Fibroblast of lung (primary cell): ENCODE results near the gene RNF2.

Experiments used
- CTCF ChIP-seq, 2 donors: IDR thresholded peaks in 1 of 2; conservative IDR thresholded peaks in 1 of 2; 1 replicate in 1 of 2; 2 replicates in 1 of 2; pipeline ENCODE4 v1.5.1; 2011 to 2012; ENCODE audit warnings: low read length in 2 of 2, control low read depth in 1 of 2, inconsistent platforms in 1 of 2, low read depth in 1 of 2, mild to moderate bottlenecking in 1 of 2
- EZH2 ChIP-seq: IDR thresholded peaks from 2 replicates; pipeline ENCODE4 v1.5.1; 2012; ENCODE audit warnings: low read length, control low read depth, mild to moderate bottlenecking; ENCODE audit errors: missing control alignments

DNA sequence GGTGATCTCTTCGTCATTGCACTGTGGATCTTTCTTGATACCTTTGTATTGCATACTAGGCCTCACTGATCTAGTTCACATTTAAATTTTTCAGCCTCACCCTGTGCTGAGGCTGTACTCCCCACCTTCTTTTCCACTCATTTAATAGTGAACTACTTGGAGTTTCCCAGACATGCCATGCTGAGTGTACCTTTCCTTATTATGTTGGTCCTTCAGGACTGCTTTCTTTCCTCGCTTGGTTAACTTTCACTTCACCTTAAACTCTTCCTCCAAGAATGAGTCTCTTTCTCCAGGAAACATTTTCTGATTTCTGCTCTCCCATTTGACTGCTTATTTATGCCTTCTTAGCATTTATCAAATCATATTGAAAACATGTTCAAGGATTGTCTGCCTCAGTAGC is 20.8 kb downstream of the RNF2 start:
- no peak for TF ChIP-seq CTCF (conservative IDR thresholded peaks at IDR 0.05 in 1 of 2, IDR thresholded peaks at IDR 0.05 in 1 of 2; ENCODE audit: low read depth in 1 of 2, low read length in 2 of 2)
- no peak for TF ChIP-seq EZH2
